ENCODE measurements around the gene NFIX. TPM values are rescaled to one million over a fixed set of nuclear protein-coding genes. Genes with fewer than 3 reads are reported as not detected.

The NFIX gene
- polyA plus RNA-seq, 1 donor (not counting 4 experiments of a cell fraction or from before 2014, with no cell fraction given), result 5.2 TPM

DNA sequence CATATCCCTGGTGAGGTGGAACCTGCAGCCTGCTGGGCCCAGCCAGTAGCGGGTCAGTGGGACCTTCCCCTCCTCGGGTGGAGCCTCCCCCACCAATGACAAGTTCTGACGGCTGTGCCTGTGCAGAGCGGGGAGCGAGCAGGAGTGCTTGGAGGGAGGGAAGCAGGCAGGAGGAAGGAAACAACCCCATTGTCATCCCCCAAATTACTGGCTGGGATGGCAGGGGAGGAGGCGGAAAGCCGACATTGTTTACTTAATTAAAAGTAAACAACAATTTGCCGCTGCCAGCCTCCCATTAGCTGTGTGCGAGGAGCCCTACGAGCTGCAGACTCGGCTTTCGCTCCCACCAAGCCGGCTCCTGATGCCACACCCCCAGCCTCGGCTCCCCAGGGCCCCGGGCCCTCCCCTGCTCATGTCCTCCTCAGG is 61.9 kb downstream of the NFIX start:
- H3K9me1 ChIP-seq (ENCODE audit: control insufficient read depth, extremely low read depth, insufficient read depth, low read length), result peaks cover 6% of the 10 kb centered on the region
- TF ChIP-seq, protein P1, sequence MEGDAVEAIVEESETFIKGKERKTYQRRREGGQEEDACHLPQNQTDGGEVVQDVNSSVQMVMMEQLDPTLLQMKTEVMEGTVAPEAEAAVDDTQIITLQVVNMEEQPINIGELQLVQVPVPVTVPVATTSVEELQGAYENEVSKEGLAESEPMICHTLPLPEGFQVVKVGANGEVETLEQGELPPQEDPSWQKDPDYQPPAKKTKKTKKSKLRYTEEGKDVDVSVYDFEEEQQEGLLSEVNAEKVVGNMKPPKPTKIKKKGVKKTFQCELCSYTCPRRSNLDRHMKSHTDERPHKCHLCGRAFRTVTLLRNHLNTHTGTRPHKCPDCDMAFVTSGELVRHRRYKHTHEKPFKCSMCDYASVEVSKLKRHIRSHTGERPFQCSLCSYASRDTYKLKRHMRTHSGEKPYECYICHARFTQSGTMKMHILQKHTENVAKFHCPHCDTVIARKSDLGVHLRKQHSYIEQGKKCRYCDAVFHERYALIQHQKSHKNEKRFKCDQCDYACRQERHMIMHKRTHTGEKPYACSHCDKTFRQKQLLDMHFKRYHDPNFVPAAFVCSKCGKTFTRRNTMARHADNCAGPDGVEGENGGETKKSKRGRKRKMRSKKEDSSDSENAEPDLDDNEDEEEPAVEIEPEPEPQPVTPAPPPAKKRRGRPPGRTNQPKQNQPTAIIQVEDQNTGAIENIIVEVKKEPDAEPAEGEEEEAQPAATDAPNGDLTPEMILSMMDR (optimal IDR thresholded peaks at IDR 0.05 in 1 of 3, IDR thresholded peaks at IDR 0.05 in 1 of 3, conservative IDR thresholded peaks at IDR 0.05 in 1 of 3; ENCODE audit: extremely low read depth in 1 of 3, insufficient read depth in 2 of 3, low read length in 3 of 3), result no peak
- no peak for TF ChIP-seq EZH2 (IDR thresholded peaks at IDR 0.05; ENCODE audit: low read length)
- no peak overlapping the region for H2AFZ ChIP-seq (ENCODE audit: control insufficient read depth, low read length)
- no peaks in the 10 kb centered on the region for H4K20me1 ChIP-seq (ENCODE audit: control insufficient read depth, extremely low read depth, insufficient read depth, low read length)
- no peak overlapping the region for H3K27ac ChIP-seq (ENCODE audit: control insufficient read depth, insufficient read depth, low read length)
- dilution Hi-C loops (cut with MboI; ENCODE audit: extremely low pct_ligation_motif_present, low sequenced_read_pairs), result no loop called here
- peaks cover 71% of the 10 kb centered on the region for H3K4me1 ChIP-seq (ENCODE audit: control insufficient read depth, extremely low read depth, insufficient read depth, low read length)
- H3K9me3 ChIP-seq (ENCODE audit: control insufficient read depth, low read depth, low read length), result no peaks in the 10 kb centered on the region
- H3K27me3 ChIP-seq (ENCODE audit: control insufficient read depth, extremely low read depth, insufficient read depth, low read length), result no peaks in the 10 kb centered on the region
- FAIRE-seq (no peak), DNase-seq (ENCODE audit: low read depth, low spot score) (no peak)
- H3K79me2 ChIP-seq (ENCODE audit: control insufficient read depth, insufficient read depth, low read length), result peaks cover 21% of the 10 kb centered on the region
- no peak overlapping the region for H3K4me2 ChIP-seq (ENCODE audit: control insufficient read depth, extremely low read depth, insufficient read depth, low read depth, low read length)
- no peak overlapping the region for H3K9ac ChIP-seq (ENCODE audit: control insufficient read depth, extremely low read depth, insufficient read depth, low read length)
- H3K4me3 ChIP-seq (ENCODE audit: control insufficient read depth in 2 of 3, extremely low read depth in 1 of 3, insufficient read depth in 2 of 3, low read depth in 1 of 3, low read length in 3 of 3), result no peak overlapping the region
- H3K36me3 ChIP-seq (ENCODE audit: control insufficient read depth in 2 of 2, extremely low read depth in 1 of 2, insufficient read depth in 2 of 2, low read length in 2 of 2), result peaks cover 0 to 8% of the 10 kb centered on the region in 2 experiments

DNA sequence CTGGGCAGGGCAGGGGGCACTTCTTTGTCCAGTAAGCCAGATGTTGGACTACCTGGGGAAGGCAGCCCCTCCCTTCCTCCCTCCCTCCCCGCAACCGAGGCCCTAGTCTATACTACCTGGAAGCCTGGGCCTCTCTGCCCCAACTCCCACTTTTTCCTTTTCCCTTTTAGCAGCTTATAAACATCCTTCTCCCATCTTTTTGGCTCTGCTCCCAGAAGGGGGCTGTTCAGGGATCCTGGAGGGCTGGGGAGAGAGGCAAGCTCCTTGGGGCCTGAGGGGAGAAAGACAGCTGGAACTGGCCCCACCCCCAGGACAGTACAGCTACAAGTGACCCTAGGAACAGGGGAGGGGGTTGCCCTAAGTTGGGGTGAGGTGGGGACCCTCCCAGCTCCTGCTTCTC is 62.5 kb downstream of the NFIX start:
- Histone ChIP-seq H3K79me2 (ENCODE audit: control insufficient read depth, insufficient read depth, low read length) (peaks cover 21% of the 10 kb centered on the region), H3K4me1 (ENCODE audit: control insufficient read depth, extremely low read depth, insufficient read depth, low read length) (peaks cover 66% of the 10 kb centered on the region)

More for the DNA sequence above, 62.5 kb downstream of the NFIX start:
- no peak for FAIRE-seq
- dilution Hi-C loops (cut with MboI; ENCODE audit: extremely low pct_ligation_motif_present, low sequenced_read_pairs), result no loop called here
- no peaks in the 10 kb centered on the region for H3K9me3 ChIP-seq (ENCODE audit: control insufficient read depth, low read depth, low read length)
- H2AFZ ChIP-seq (ENCODE audit: control insufficient read depth, low read length), result no peak overlapping the region
- no peak for DNase-seq (ENCODE audit: low read depth, low spot score)
- H3K36me3 ChIP-seq (ENCODE audit: control insufficient read depth in 2 of 2, extremely low read depth in 1 of 2, insufficient read depth in 2 of 2, low read length in 2 of 2), result peaks cover 0 to 5% of the 10 kb centered on the region in 2 experiments
- H4K20me1 ChIP-seq (ENCODE audit: control insufficient read depth, extremely low read depth, insufficient read depth, low read length), result no peaks in the 10 kb centered on the region
- no peak overlapping the region for H3K9ac ChIP-seq (ENCODE audit: control insufficient read depth, extremely low read depth, insufficient read depth, low read length)
- H3K27ac ChIP-seq (ENCODE audit: control insufficient read depth, insufficient read depth, low read length), result no peak overlapping the region
- peaks cover 3% of the 10 kb centered on the region for H3K9me1 ChIP-seq (ENCODE audit: control insufficient read depth, extremely low read depth, insufficient read depth, low read length)
- no peaks in the 10 kb centered on the region for H3K27me3 ChIP-seq (ENCODE audit: control insufficient read depth, extremely low read depth, insufficient read depth, low read length)
- no peak overlapping the region for H3K4me3 ChIP-seq (ENCODE audit: control insufficient read depth in 2 of 3, extremely low read depth in 1 of 3, insufficient read depth in 2 of 3, low read depth in 1 of 3, low read length in 3 of 3)
- H3K4me2 ChIP-seq (ENCODE audit: control insufficient read depth, extremely low read depth, insufficient read depth, low read depth, low read length), result no peak overlapping the region
- TF ChIP-seq, protein P1 (optimal IDR thresholded peaks at IDR 0.05 in 1 of 3, IDR thresholded peaks at IDR 0.05 in 1 of 3, conservative IDR thresholded peaks at IDR 0.05 in 1 of 3; ENCODE audit: extremely low read depth in 1 of 3, insufficient read depth in 2 of 3, low read length in 3 of 3), result no peak
- TF ChIP-seq EZH2 (IDR thresholded peaks at IDR 0.05; ENCODE audit: low read length), result no peak
